Hepatocyte (in vitro differentiated cells): Measurements from ENCODE around the gene TLR4.

Source experiments
- CTCF ChIP-seq: fragments of 200-600 bp; sonication (generic); IDR thresholded peaks from 2 replicates; pipeline ENCODE4 v1.5.1; 2016; ENCODE audit warnings: antibody characterized with exemption, mild to moderate bottlenecking; ENCODE audit not compliant: poor library complexity
- EZH2phosphoT487 ChIP-seq: fragments of 200-600 bp; sonication (generic); IDR thresholded peaks from one replicate; pipeline ENCODE4 v1.6.1; 2018; ENCODE audit warnings: antibody characterized with exemption, mild to moderate bottlenecking, low read depth, moderate library complexity; ENCODE audit not compliant: unreplicated experiment, severe bottlenecking

GRCh38 chr9:117720555-117720954, 16.4 kb downstream of the TLR4 start:
- TF ChIP-seq CTCF (no peak), EZH2phosphoT487 (no peak)
